T-helper 1 cell (primary cell): Measurements from ENCODE around the gene MEGF8.
A peak's percentile ranks its signal among the peaks of the same experiment; 100 is the strongest.
"Not testable (repeated sequence)": the region's sequence is repeated elsewhere in the genome, so short reads cannot be mapped to it uniquely, and the experiment has no call there.

Experiments
- DNase-seq, 5 donors: peaks; one replicate each; pipeline ENCODE4 v3.0.0-alpha.2; 2012 to 2020

The MEGF8 gene

DNA sequence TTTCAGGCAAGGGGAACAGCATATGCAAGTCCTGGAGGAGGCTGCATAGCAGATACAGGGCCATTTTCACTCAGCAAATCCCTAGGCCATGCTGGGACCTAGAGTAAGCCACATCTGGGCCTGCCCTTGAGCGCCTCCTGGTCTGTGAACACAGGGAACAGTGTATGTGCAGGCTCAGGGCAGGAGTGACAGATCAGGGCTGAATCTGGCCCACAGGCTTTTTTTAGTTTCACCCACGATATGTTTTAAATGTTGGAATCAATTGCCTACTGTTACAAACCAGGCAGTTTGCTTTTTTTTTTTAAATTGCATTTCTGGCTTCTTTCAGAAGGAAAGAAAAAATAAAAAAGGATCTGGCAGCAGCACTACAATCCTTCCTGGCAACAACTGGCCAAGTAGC lies 13.8 kb upstream of the MEGF8 start:
- DNase-seq = no peak

DNA sequence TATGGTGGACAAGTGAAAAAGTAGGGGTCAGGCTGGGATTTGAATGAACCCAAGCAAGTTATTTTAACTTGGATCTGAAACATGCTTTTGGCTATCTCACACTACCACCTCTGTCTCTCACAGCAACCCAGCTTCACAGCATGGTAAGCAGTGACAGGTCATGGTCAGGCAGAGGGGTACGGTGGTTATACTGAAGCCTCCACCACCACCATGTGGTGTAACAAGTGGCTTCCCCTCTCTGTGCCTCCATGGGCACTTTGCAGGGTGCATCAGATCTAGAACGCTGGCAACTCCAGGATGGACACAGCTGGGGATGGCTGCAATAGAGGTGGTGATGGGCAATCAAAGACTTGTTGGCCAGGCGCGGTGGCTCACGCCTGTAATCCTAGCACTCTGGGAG lies 13.1 kb upstream of the MEGF8 start:
- DNase-seq = no peak

DNA sequence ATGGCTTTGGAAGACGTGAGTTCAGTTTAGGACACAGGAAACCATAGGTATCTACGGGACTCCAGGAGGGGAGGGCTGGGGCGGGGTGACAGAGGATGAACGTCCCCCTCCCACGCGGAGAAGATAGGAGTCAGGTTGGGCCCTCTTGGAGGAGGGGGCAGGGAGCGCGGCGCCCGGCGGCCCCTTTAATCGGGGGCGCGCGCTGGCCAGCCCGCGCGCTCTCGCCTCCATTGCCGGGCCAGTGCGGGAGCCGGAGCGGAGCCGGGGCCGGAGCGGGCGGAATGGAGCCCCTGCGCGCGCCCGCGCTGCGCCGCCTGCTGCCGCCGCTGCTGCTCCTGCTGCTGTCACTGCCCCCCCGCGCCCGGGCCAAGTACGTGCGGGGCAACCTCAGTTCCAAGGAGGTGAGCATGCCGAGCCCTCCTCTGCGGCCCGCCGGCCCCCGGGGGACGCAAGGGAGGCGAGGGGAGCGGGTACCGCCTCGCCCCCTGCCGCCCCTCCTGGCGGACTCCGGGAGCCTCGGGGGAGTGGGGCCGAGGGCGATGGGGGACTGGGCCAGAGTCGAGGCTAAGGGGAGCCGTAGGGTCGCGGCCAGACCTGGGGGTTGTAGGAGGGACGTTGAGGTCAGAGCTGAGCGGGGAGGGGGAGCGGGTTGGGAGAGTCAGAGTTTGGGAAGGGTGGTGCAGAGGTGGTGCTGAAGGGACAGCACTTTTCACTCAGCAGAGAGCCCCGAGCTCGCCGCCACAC lies 12.2 kb upstream of the MEGF8 start, which contains the start of gene TMEM145:
Gene TMEM145 (plus strand): TSS at position 214 of the 744 bp plus-strand sequence. CDS start 68 bp downstream, at position 282.
- DNase-seq = no peak

DNA sequence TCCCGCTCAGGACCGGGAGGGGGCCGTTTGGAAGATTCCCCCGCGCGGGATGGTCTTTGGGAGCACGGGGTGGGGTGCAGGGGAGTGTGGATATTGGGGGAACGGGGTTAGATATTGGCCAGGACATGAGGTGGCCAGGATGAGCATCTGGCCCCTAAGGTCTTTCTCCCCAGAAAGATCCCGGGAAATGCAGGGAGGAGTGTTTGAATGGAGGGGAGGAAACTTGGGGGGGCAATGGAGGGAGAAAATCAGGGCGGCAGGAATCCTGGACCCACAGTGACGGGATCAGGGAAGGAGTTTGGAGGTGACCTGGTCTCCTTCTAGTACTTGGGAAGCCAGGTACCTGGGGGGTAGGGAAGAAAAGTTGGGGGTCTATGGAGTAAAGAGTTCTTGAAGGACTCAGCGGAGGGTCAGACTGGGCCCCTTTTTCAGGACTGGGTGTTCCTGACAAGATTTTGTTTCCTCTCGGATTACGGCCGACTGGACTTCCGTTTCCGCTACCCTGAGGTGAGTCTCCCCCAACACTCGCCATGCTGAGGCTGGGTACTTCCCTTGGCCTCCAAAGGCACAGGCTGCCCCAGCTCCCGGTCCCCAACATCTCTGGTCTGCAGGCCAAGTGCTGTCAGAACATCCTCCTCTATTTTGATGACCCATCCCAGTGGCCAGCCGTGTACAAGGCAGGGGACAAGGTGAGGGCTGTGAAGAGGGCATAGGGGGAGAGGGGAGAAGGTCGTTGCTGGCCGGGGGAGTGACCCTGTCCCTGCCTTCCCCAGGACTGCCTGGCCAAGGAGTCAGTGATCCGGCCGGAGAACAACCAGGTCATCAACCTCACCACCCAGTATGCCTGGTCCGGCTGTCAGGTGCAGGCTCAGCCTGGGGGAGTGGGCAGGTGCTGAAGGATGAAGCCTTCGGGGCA lies 11.3 kb upstream of the MEGF8 start:
- no peak for DNase-seq

DNA sequence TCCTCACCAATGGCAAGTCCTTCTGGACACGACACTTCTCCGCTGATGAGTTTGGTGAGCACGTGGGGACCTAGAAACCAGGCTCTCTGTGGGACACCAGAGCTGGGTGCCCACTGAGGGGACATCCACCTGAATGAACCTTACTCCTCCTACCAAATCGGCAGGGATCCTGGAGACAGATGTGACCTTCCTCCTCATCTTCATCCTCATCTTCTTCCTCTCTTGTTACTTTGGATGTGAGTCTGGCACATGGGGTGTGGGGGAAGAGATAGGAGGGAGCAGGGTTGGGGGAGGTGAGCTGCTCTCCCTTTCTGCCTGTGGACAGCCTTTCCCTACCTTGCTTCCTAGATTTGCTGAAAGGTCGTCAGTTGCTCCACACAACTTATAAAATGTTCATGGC lies 10.4 kb upstream of the MEGF8 start:
- no peak for DNase-seq

DNA sequence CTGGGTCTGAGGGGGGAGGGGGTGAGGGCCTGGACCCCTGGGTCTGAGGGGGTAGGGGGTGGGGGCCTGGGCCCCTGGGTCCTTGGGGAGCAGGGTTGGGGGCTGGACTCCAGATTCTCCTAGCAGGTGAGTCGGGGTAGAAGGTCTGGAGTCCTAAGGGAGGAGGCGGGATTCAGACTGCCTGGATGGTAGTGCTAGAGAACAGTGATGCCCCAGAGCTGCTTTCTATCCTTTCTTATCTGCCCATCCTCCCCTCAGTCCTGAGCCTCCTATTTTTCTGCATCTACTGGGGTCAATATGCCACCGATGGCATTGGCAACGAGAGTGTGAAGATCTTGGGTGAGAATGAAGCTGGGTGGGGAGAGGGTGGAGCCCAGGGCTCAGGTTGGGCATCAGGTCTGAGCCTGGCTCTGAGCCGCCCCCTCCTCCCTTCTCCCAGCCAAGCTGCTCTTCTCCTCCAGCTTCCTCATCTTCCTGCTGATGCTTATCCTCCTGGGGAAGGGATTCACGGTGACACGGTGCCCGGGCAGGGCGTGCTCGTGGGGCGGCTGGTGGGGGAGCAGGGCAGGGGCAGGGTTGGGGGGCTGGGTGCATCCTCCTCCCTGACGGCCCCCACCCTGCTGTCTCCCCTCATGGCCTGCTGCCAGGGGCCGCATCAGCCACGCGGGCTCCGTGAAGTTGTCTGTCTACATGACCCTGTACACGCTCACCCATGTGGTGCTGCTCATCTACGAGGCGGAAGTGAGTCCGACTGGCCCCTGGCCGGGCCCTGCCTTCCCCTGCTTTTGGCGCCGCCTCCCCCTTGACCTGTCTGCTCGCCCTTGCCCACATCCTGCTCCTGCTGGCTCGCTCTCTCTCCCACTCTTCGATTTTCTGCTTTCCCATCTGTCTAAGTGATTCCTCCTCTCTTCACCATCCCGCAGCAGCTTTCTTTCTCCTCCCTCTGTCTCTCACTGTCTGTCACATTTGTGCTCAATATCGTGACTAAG lies 8.9 kb upstream of the MEGF8 start:
- no peak for DNase-seq

DNA sequence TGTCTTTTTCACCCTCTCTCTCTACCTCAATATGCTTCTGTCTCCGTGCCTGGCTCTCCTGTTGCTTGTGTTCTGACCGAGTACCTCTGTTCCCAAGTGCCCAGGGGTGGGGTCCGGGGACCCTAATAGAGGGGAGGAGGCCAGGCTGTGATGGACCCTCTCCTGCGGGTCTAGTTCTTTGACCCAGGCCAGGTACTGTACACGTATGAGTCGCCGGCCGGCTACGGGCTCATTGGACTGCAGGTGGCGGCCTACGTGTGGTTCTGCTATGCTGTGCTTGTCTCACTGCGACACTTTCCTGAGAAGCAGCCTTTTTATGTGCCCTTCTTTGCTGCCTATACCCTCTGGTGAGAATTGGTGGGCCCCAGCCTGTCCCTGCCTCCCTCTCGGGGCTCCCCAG lies 7.9 kb upstream of the MEGF8 start:
- DNase-seq = no peak

DNA sequence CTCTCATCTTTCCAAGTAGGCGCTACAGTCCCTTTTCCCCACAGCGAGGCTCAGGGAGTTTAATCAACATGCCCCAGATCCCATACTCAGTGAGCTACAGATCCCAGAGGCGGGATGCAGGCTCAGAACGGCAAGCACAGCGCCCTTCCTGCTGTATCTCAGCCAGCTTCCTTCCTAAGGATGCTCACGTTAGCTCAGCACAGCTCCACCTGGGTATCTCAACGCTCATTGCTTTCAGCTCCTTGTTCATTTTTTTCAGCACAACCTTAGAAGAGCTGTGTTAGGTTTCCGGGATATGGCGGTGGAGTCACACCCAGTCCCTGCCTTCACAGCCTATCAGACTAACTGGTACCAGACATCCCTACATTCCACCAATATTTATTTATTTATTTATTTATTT lies 3.1 kb upstream of the MEGF8 start:
- no peak for DNase-seq

DNA sequence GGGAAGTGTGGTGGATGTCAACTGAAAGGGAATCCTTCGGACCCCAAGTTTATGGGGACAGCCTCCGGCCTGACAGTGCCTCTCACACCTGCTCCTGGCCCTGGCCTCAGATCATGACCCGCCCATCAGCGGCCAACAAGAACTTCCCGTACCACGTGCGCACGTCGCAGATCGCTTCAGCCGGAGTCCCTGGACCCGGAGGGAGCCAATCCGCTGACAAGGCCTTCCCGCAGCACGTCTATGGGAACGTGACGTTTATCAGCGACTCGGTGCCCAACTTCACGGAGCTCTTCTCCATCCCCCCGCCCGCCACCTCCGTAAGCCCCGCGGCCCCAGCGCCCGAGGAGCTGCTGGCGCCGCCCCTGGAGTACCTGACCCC lies 2.0 kb upstream of the MEGF8 start:
- no peak for DNase-seq

DNA sequence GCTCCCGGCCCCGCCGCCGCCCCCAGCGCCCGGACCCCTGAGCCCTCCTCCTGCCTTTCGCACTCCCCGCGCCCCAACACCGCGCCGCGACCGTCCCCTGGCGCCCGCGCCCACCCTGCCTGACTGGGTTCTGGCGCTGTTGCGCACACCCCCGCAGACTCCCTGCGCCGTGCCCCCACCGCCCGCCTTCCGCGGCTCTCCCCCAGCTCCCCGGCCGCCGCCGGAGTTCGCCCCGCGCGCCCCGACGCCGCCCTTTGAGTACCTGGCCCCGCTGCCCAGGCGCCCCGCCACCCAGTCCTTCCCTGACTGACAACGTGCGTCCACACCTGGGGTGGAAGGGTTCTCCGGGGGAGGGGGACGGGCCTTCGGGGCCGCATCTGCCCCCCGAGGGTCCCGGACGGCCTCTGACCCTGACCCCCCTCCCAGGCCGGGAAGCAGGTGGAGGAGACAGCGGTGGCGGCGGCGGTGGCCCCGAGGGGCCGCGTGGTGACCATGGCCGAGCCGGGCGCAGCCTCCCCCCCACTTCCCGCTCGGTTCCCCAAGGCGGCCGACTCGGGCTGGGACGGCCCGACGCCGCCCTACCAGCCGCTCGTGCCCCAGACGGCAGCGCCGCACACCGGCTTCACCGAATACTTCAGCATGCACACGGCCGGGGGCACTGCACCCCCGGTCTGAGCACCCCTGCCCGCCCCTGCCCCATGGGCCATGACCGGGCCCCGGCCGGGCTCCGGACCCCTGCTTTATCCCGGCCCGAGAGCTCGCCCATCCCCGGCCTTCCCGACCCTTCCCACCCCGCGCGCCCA lies 1.4 kb upstream of the MEGF8 start:
- DNase-seq = peak in 1 of 5 donors; percentile 25

DNA sequence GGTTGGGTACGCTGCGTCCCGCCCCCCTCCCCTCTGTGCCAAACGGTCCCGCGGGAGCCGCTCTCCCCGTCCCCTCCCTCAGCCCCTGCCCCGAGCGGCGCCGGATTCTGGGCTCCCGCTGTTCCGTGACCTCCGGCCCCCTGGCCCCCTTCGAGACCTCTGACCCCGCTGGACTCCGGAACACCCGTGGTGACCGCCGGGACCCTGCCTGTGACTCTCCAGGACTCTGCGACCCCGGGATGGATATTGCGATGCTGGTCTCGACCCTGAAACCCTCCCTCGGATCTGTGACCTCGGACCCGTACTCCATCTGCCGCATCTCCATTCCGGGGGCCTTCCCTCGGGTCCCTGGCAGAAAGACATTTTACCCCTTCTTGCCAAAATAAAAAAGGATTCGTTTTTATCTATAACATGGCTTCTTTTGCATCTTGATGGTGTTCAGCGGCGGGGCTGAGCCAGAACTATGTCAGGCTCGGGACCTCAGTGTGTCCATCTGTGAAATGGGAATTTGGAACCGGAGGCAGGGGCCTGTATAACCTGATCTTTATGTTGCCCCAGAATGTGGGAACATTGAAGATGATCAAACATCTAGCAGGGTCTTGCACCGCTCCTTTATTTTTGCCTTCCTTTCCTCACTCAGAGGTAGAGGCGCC lies 654 bp upstream of the MEGF8 start:
- DNase-seq = no peak

DNA sequence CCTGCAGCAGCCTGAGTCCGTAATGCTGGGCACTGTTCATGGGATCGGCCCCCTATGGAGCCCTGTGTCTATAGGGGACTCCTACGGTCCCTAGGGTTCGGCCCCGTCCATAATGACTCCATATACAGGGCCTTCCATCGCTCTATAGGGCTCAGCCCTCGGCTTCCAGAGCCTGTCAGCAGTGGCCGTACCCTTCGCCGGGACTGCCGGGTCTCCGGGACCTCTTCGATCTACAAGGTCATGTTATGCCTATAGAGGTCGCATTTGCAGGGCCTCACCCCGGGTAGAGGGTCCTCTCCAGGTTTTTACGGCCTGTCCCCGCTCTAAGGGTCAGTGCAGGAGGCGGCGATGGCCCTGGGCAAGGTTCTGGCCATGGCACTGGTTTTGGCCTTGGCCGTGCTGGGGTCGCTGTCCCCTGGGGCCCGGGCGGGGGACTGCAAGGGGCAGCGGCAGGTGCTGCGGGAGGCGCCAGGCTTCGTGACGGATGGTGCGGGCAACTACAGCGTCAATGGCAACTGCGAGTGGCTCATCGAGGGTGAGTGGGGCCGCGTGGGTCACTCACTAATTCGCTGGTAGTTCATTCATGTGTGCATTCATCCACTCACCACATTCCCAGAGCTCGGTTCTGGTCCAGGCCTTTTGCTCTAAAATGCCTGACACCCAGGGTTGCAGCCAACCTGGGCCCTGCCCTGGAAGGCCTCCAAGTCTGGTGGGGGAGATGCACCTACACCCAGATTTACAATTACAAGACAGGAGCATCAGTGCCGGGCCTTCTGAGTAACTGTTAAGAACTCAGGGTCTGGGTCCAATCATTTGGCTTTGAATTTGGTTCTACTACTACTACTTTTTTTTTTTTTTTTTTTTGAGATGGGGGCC lies 699 bp downstream of the MEGF8 start:
- peak in 2 of 5 donors; percentile 15 to 25 for DNase-seq

DNA sequence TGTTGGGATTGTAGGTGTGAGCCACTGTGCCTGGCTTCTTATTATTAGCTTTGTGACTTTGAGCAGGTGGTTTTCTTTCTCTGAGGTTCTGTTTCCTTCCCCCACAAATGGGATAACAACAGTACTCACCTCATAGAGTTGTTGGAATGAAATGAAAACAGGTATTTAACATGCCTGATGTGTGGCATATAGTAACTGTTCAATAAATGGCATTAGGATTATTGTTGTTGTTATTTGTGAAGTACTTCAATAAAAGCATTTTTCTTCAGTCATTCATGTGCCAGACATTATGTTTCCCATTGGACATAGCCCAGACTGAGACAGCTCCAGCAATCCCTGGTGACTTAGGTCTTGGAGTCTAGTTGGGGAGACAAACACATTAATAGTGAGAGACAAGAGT lies 1.5 kb downstream of the MEGF8 start:
- no peak for DNase-seq

DNA sequence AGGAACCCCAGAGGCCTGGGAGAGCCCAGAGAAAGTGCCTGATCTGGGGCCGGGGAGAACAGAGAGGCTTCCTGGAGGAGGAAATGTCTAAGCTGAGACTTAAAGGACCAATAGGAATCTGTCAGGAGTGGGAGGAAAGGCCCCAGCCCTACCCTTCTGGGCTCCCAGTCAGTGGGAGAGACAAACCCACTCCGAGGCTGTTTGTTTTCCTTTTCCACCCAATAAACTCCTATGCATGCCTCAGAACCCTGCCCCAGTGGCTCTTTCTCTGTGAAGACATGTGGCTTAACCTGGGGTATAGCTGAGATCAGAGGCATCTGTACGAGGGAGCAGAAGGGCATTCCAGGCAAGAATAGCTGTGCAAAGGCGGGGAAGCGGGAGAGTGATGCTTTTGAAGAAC lies 1.9 kb downstream of the MEGF8 start:
- no peak for DNase-seq

DNA sequence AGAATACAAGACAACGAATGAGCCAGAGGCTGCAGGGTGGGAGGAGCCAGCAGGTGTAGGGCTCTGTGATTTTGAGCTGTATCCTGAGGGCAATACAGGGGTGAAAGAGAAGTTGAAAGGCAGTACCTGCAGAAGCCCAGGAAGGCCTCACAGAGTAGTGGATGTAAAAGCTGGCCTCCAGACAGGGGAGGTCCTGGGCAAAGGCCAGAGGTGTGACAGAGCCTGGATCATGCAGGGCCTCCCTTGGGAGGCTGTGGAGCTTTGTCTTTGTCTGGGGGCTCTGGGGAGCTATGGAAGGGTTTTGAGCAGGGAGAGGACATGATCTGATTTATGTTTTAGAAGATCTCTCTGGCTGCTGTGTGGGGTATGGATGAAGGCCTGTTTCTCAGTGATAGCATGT lies 2.7 kb downstream of the MEGF8 start:
- DNase-seq = no peak

DNA sequence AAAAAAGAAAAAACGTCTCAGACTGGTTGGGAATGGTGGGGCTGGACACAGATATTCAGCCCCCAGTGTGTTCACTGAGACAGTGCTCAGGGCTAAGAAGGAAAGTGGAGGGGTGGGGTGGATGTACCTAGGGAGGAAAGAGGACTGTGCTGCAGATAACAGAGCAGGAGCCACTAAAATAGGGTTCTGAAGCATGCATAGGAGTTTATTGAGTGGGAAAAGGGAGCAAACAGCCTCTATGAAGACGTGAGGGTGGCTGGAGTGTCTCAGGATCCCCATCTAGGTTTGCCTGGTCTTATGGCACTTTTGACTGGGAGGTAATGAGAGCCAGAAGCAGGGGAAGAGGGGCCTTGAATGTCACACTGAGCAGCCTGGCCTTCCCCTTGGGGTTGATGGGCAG lies 3.4 kb downstream of the MEGF8 start:
- no peak for DNase-seq

DNA sequence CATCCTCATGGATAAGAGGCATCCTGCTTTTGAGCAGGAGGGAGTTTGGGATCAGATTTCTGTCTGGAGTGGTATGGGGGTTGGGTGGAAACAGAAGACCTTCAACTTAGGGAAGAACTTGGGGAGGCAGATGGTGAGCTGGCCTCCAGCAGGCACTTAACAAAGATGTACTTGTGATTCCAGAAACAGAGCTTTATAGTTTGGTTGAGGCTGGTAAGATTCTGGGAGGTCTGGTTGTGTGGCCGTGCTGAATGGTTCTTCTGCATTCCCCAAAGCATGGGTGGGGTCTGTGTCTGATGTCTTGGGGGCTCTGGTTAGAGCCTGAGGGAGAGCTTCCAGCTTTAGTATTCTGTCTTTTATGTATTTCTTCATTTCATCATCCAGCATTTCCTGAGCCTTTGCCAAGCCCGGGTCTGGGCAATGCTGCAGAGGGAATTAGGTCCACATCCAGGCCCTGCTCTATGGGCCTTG lies 4.8 kb downstream of the MEGF8 start:
- DNase-seq = no peak

DNA sequence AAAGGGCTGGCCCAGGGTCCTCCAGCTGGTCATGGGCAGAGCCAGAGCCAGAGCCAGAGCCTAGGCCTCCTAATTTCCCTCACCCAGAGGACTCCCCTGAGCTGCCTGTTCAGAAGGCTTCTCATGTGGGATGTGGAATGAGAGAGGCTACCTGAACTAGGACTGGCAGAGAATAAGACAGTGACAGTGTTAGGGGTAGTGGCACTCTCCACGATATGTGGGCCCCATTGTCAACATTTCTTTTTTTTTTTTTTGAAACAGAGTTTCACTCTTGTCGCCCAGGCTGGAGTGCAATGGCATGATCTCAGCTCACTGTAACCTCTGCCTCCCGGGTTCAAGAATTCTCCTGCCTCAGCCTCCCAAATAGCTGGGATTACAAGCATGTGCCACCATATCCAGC lies 5.9 kb downstream of the MEGF8 start:
- DNase-seq = not testable (repeated sequence)

DNA sequence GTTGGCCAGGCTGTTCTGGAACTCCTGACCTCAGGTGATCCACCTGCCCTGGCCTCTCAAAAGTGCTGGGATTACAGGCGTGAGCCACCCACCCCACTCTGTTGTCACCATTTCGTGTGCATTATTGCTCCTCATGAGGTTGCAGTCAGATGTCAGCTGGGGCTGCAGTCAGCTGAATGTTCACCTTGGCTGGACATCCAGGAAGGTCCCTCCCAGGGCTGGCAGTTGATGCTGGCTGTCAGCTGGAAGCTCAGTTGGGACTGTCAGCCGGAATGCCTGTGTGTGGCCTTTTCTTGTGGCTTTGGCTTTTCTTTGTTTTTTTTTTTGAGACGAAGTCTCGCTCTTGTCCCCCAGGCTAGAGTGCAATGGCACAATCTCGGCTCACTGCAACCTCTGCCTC lies 6.6 kb downstream of the MEGF8 start:
- DNase-seq = no peak

DNA sequence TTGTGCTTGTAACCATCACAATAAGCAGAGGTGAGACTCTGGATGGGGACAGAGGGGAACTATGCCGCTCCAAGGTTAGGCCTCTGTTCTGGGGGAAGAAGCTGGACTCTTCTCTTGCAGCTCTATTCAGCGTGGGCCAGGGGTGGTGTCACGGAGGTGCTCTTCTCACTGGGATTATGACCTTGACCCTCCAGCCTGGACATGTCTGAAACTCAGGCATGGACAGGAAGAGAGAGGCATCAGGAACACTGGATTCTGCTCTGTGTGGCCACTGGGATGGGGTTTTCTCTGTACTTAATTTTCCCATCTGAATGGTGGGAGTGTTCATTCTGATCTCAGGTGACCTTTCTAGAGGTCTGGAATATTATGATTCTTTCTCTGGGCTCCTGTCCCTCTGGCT lies 7.6 kb downstream of the MEGF8 start:
- no peak for DNase-seq
